Measurements from ENCODE around the gene STK39.

DNA sequence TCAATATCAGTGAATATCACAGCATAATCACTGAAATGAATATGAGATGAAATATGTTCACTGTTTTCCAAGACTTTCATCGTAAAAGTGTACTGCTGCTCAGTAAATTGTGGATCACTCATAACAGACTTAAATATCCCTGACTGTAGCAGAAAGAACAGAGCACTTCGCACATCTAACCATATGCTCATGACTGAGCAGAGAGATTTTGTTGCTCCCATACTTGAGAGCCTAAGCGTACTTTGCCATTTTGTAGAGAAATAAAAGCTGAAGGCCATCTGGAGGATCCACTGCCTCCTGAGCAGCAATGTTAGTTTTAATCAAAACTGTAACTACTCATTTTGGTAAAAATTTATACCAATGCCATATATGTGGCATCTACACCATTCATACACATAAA, 243.5 kb downstream of the STK39 start:
- no peak for TF ChIP-seq EZH2 (IDR thresholded peaks at IDR 0.05; ENCODE audit: insufficient read depth, poor library complexity, severe bottlenecking)
- TF ChIP-seq EZH2phosphoT487 (IDR thresholded peaks at IDR 0.05; ENCODE audit: insufficient read depth, low read depth) = no peak

Data from GM23248 (cell line).